Measurements from ENCODE around the gene SAMD4A.

GRCh38 chr14:54579621-54580020 is 12.7 kb downstream of the SAMD4A start:
- TF ChIP-seq CEBPB (IDR thresholded peaks at IDR 0.05; ENCODE audit: low read depth, low read length), result peak; percentile 35; the same call in 1 of the 2 replicates
- TF ChIP-seq MAZ (IDR thresholded peaks at IDR 0.05; ENCODE audit: borderline replicate concordance, low read depth, low read length), result no peak
- no peak for TF ChIP-seq CTCF (conservative IDR thresholded peaks at IDR 0.05; ENCODE audit: low read depth, low read length)
- TF ChIP-seq RAD21 (IDR thresholded peaks at IDR 0.05; ENCODE audit: low read length), result no peak
- TF ChIP-seq POLR2A (IDR thresholded peaks at IDR 0.05; ENCODE audit: low read depth, low read length), result peak; percentile 31; the same call in 1 of the 2 replicates
- no peak for TF ChIP-seq NFE2L2 (IDR thresholded peaks at IDR 0.05; ENCODE audit: low read depth, low read length)
- no peak for TF ChIP-seq BHLHE40 (IDR thresholded peaks at IDR 0.05; ENCODE audit: low read depth, low read length)
- no peak for TF ChIP-seq MAFK (IDR thresholded peaks at IDR 0.05; ENCODE audit: low read depth, low read length)
- TF ChIP-seq MXI1 (IDR thresholded peaks at IDR 0.05; ENCODE audit: borderline replicate concordance, low read depth, low read length), result no peak
- TF ChIP-seq FOS (IDR thresholded peaks at IDR 0.05; ENCODE audit: low read depth, low read length), result no peak
- no peak for TF ChIP-seq SMC3 (IDR thresholded peaks at IDR 0.05; ENCODE audit: low read depth, low read length)
- TF ChIP-seq RCOR1 (IDR thresholded peaks at IDR 0.05; ENCODE audit: insufficient replicate concordance, low read length), result no peak
